HepG2 (cell line): ENCODE results near the gene CERS5. TPM values are rescaled to one million over a fixed set of nuclear protein-coding genes. Genes with fewer than 3 reads are reported as not detected.
A peak's percentile ranks its signal among the peaks of the same experiment; 100 is the strongest.

Source experiments
- ATF5 ChIP-seq: sonication (generic); formaldehyde crosslinking; IDR thresholded peaks from 2 replicates; pipeline ENCODE4 v1.4.0; 2020; ENCODE audit warnings: mild to moderate bottlenecking, low read depth, missing genetic modification reagents
- GMEB2 ChIP-seq: IDR thresholded peaks from 2 replicates; pipeline ENCODE4 v1.6.1; 2016; ENCODE audit warnings: missing biosample characterization, missing genetic modification reagents, low read depth
- GPN1 ChIP-seq: sonication (generic); formaldehyde crosslinking; IDR thresholded peaks from 2 replicates; pipeline ENCODE4 v1.5.1; 2020; ENCODE audit warnings: missing genetic modification reagents, borderline replicate concordance
- KMT2B ChIP-seq: IDR thresholded peaks from 2 replicates; pipeline ENCODE4 v1.6.1; 2016; ENCODE audit warnings: missing genetic modification reagents, missing compliant biosample characterization
- NFIB ChIP-seq: sonication (generic); formaldehyde crosslinking; IDR thresholded peaks from 2 replicates; pipeline ENCODE4 v1.9.0; 2021; ENCODE audit warnings: missing genetic modification reagents, mild to moderate bottlenecking, borderline replicate concordance
- NFRKB ChIP-seq: fragments of 450-650 bp; IDR thresholded peaks from 2 replicates; pipeline ENCODE4 v1.6.1; 2017
- RFXAP ChIP-seq: sonication (generic); formaldehyde crosslinking; IDR thresholded peaks from 2 replicates; pipeline ENCODE4 v1.4.0; 2020; ENCODE audit warnings: missing genetic modification reagents, borderline replicate concordance
- ZBTB14 ChIP-seq: sonication (generic); formaldehyde crosslinking; IDR thresholded peaks from 2 replicates; pipeline ENCODE4 v1.4.0; 2020; ENCODE audit warnings: missing genetic modification reagents
- ZBTB39 ChIP-seq: sonication (generic); formaldehyde crosslinking; IDR thresholded peaks from 2 replicates; pipeline ENCODE4 v1.5.0; 2020; ENCODE audit warnings: missing genetic modification reagents
- ZNF207 ChIP-seq: fragments of 450-650 bp; IDR thresholded peaks from 2 replicates; pipeline ENCODE4 v1.6.1; 2016; ENCODE audit warnings: antibody characterized with exemption, borderline replicate concordance
- ZNF513 ChIP-seq: sonication (generic); formaldehyde crosslinking; conservative IDR thresholded peaks from 2 replicates; pipeline ENCODE4 v1.5.0; 2020; ENCODE audit warnings: missing genetic modification reagents
- ZNF597 ChIP-seq: sonication (generic); formaldehyde crosslinking; IDR thresholded peaks from 2 replicates; pipeline ENCODE4 v1.5.0; 2020; ENCODE audit warnings: missing genetic modification reagents
- ZSCAN29 ChIP-seq: sonication (generic); formaldehyde crosslinking; conservative IDR thresholded peaks from 2 replicates; pipeline ENCODE4 v1.4.0; 2020; ENCODE audit warnings: mild to moderate bottlenecking, missing genetic modification reagents
- polyA plus RNA-seq, 8 experiments: library from polyadenylated mRNA; depleted of rRNA in 3 of 8; stranded (reverse) in 7 of 8; unstranded in 1 of 8; fragments of >200 nt; fragmentation: Illumina TruSeq in 4 of 8; extraction: Trizol in 4 of 8; gene quantifications; 2 replicates each; pipeline versions ENCODE4 v1.2.1 to v1.2.3, GENCODE V29; 2011 to 2016; ENCODE audit warnings: low read depth in 4 of 8, missing spikeins in 1 of 8, mixed read lengths in 1 of 8; ENCODE audit not compliant: insufficient read depth in 1 of 8
- total RNA-seq, 5 experiments: library from RNA; depleted of rRNA; stranded (reverse); fragments of >200 nt; fragmentation: Illumina TruSeq; extraction: Trizol; gene quantifications; 2 replicates each; pipeline ENCODE4 v1.2.3, GENCODE V29; 2016; ENCODE audit warnings: low read depth in 1 of 5
- TF ChIP-seq, protein P1 (sequence below): sonication (generic); formaldehyde crosslinking; IDR thresholded peaks from 2 replicates; pipeline ENCODE4 v1.4.0; 2020; ENCODE audit warnings: missing genetic modification reagents, mild to moderate bottlenecking, borderline replicate concordance
- TF ChIP-seq, protein P2 (sequence below): IDR thresholded peaks from 2 replicates; pipeline ENCODE4 v1.6.1; 2016; ENCODE audit warnings: mild to moderate bottlenecking, missing biosample characterization, missing genetic modification reagents
- TF ChIP-seq, protein P3 (sequence below): sonication (generic); formaldehyde crosslinking; IDR thresholded peaks from 2 replicates; pipeline ENCODE4 v1.5.0; 2020; ENCODE audit warnings: missing genetic modification reagents

The CERS5 gene
- total and polyA plus RNA-seq, 2 of the 13 experiments (the other 11 are each of a cell fraction or from before 2014, with no cell fraction given): 22.3 to 48.8 TPM

GRCh38 chr12:50082644-50083043, 84.5 kb downstream of the CERS5 start (continued):
- TF ChIP-seq, protein P1, sequence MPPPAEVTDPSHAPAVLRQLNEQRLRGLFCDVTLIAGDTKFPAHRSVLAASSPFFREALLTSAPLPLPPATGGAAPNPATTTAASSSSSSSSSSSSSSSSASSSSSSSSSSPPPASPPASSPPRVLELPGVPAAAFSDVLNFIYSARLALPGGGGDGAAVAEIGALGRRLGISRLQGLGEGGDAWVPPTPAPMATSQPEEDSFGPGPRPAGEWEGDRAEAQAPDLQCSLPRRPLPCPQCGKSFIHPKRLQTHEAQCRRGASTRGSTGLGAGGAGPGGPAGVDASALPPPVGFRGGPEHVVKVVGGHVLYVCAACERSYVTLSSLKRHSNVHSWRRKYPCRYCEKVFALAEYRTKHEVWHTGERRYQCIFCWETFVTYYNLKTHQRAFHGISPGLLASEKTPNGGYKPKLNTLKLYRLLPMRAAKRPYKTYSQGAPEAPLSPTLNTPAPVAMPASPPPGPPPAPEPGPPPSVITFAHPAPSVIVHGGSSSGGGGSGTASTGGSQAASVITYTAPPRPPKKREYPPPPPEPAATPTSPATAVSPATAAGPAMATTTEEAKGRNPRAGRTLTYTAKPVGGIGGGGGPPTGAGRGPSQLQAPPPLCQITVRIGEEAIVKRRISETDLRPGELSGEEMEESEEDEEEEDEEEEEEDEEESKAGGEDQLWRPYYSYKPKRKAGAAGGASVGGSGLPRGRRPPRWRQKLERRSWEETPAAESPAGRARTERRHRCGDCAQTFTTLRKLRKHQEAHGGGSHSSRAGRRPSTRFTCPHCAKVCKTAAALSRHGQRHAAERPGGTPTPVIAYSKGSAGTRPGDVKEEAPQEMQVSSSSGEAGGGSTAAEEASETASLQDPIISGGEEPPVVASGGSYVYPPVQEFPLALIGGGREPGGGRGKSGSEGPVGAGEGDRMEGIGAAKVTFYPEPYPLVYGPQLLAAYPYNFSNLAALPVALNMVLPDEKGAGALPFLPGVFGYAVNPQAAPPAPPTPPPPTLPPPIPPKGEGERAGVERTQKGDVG: no peak
- TF ChIP-seq GPN1 (CRISPR knock-in tag) (no peak), ZBTB14 (CRISPR knock-in tag) (no peak), ATF5 (CRISPR knock-in tag) (no peak), ZNF597 (CRISPR knock-in tag) (no peak), KMT2B (CRISPR knock-in tag) (peak; percentile 44; the same call in 1 of the 2 replicates), ZNF513 (CRISPR knock-in tag) (no peak), ZBTB39 (CRISPR knock-in tag) (no peak), ZNF207 (no peak), ZSCAN29 (CRISPR knock-in tag) (no peak), RFXAP (CRISPR knock-in tag) (no peak), NFRKB (no peak), GMEB2 (CRISPR knock-in tag) (no peak), NFIB (CRISPR knock-in tag) (no peak)
- TF ChIP-seq, protein P2, sequence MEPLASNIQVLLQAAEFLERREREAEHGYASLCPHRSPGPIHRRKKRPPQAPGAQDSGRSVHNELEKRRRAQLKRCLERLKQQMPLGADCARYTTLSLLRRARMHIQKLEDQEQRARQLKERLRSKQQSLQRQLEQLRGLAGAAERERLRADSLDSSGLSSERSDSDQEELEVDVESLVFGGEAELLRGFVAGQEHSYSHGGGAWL (CRISPR knock-in tag): no peak
- TF ChIP-seq, protein P3, sequence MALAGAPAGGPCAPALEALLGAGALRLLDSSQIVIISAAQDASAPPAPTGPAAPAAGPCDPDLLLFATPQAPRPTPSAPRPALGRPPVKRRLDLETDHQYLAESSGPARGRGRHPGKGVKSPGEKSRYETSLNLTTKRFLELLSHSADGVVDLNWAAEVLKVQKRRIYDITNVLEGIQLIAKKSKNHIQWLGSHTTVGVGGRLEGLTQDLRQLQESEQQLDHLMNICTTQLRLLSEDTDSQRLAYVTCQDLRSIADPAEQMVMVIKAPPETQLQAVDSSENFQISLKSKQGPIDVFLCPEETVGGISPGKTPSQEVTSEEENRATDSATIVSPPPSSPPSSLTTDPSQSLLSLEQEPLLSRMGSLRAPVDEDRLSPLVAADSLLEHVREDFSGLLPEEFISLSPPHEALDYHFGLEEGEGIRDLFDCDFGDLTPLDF: no peak
